Heart left ventricle (tissue), 13 donors: ENCODE data around the gene TXNDC2.

Source experiments
- CTCF ChIP-seq, 12 donors: fragments of 200-600 bp; sonication (generic) in 4 of 12; IDR thresholded peaks; one replicate each; pipeline versions ENCODE4 v1.5.0 to v1.8.0; 2018 to 2022; ENCODE audit warnings: antibody characterized with exemption in 12 of 12, mild to moderate bottlenecking in 5 of 12
- POLR2A ChIP-seq, 2 donors: fragments of 450-650 bp; IDR thresholded peaks; one replicate each; pipeline ENCODE4 v1.6.1; 2017; ENCODE audit warnings: antibody characterized with exemption in 2 of 2, mild to moderate bottlenecking in 2 of 2, moderate library complexity in 2 of 2
- donor health status: ischemic (EF 13 %, LVEDD 7.1; RV severe dilation, severe dysfunction).
- donor health status: DM: no; HTN: yes; CAD: no.
- donor health status: DM: no; HTN: no; CAD: no.
- donor health status: ischemic (EF 25% LVEDD 6.9; RV normal size, moderate dysfunction).
- donor health status: ischemic (EF 25% LVEDD 5.7; RV mildly dilated, moderate dysfunction).
- donor health status: ischemic (EF 35%, LVEDD 5.7; RV mildly dilated, moderate dysfunction).
- donor health status: nonischemic (EF 11% LVEDD 7.7; RV severe dilation, severe dysfunction).
- donor health status: DM: yes; HTN: yes; CAD: no.
- donor health status: PGD.
- donor health status: ischemic (EF 29% LVEDD 5.4; RV normal size, mild dysfunction).
- donor health status: nonischemic (EF 23%, LVEDD 6.1; RV moderate dilation, normal function).

- TF ChIP-seq CTCF (IDR thresholded peaks at IDR 0.05), result no peak
- no peak for TF ChIP-seq POLR2A (IDR thresholded peaks at IDR 0.05)
Measured at GRCh38 chr18:9863282-9863681, 22.5 kb upstream of the TXNDC2 start.
